Lower leg skin (tissue), 4 donors: ENCODE data around the gene MEGF6. TPM values are rescaled to one million over a fixed set of nuclear protein-coding genes. Genes with fewer than 3 reads are reported as not detected.

Source experiments
- DNase-seq, 2 donors: peaks; one replicate each; pipeline ENCODE4 v3.0.0-alpha.2; 2019; ENCODE audit warnings: low spot score in 2 of 2
- H3K4me3 ChIP-seq: fragments of 200-600 bp; sonication (generic); 2 replicates; pipeline ENCODE4 v1.5.1; 2017; ENCODE audit warnings: mild to moderate bottlenecking, low read depth; ENCODE audit not compliant: poor library complexity, severe bottlenecking
- POLR2A ChIP-seq, 2 donors: fragments of 450-650 bp; IDR thresholded peaks; one replicate each; pipeline ENCODE4 v1.6.1; 2016 to 2017; ENCODE audit warnings: antibody characterized with exemption in 2 of 2, mild to moderate bottlenecking in 1 of 2, moderate library complexity in 1 of 2
- WGBS, 2 donors: methylation state at CpG; one replicate each; pipeline ENCODE4 v1.1.5; 2018; 5-methylcytosine and 5-hydroxymethylcytosine counted together
- intact Hi-C: fragments of 100-400 bp; cut with DNase I; formaldehyde crosslinking; loops from one replicate; pipeline ENCODE4 v1.15.0; 2023; ENCODE audit warnings: low total_unique reads
- total RNA-seq, 4 donors: library from RNA; depleted of rRNA; stranded (reverse); fragments of >200 nt; gene quantifications; one replicate each; pipeline ENCODE4 v1.1.0, GENCODE V29; 2016
- TF ChIP-seq, protein P1 (sequence below), 3 donors: fragments of 450-650 bp; IDR thresholded peaks; one replicate each; pipeline ENCODE4 v1.5.1; 2016; ENCODE audit warnings: antibody characterized with exemption in 3 of 3, mild to moderate bottlenecking in 3 of 3, moderate library complexity in 2 of 3

MEGF6 gene
- total RNA-seq, 4 donors from 2014 or later, result 81.1 to 147 (median 86.1) TPM

DNA sequence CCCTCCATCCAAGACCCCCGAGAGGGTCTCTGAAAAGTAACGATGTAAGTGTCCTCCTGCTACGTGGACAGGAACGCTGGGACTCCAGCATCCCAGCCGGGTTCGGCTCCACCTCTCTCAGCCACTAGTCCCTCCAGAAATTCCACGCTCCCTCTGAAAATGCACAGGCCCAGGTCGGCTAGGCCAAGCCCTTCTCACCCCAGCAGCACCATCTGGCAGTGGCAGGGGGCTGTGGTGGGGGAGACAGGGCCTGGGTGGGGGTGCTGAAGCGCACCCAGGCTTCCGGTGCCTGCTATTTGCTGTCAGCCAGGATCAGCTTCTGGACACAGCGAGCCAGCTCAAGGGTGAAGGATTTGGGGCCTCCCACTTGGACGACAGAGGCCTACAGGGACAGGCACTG, 83.5 kb downstream of the MEGF6 start:
- 74 to 80% methylated on average over 9 to 11 of the region's 12 CpGs for WGBS, 2 donors
- no peak overlapping the region for H3K4me3 ChIP-seq
- TF ChIP-seq, protein P1, sequence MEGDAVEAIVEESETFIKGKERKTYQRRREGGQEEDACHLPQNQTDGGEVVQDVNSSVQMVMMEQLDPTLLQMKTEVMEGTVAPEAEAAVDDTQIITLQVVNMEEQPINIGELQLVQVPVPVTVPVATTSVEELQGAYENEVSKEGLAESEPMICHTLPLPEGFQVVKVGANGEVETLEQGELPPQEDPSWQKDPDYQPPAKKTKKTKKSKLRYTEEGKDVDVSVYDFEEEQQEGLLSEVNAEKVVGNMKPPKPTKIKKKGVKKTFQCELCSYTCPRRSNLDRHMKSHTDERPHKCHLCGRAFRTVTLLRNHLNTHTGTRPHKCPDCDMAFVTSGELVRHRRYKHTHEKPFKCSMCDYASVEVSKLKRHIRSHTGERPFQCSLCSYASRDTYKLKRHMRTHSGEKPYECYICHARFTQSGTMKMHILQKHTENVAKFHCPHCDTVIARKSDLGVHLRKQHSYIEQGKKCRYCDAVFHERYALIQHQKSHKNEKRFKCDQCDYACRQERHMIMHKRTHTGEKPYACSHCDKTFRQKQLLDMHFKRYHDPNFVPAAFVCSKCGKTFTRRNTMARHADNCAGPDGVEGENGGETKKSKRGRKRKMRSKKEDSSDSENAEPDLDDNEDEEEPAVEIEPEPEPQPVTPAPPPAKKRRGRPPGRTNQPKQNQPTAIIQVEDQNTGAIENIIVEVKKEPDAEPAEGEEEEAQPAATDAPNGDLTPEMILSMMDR (IDR thresholded peaks at IDR 0.05), result no peak
- no peak for TF ChIP-seq POLR2A (IDR thresholded peaks at IDR 0.05)
- DNase-seq, result no peak
- intact Hi-C loops, result no loop called here

- TF ChIP-seq POLR2A (IDR thresholded peaks at IDR 0.05), result no peak
- TF ChIP-seq, protein P1 (IDR thresholded peaks at IDR 0.05), result no peak
- no peak overlapping the region for H3K4me3 ChIP-seq
- WGBS, 2 donors, result 87 to 92% methylated on average over 12 to 14 of the region's 24 CpGs
- DNase-seq, result no peak
- intact Hi-C loops, result no loop called here
These were observed 85.5 kb downstream of the MEGF6 start for GRCh38 chr1:3525551-3526482.

- intact Hi-C loops, result no loop called here
- whole genome bisulfite sequencing, 2 donors, result 86 to 88% methylated on average over 17 to 20 of the region's 20 CpGs
- no peak for DNase-seq
These were observed 86.6 kb downstream of the MEGF6 start for GRCh38 chr1:3524556-3525203.

DNA sequence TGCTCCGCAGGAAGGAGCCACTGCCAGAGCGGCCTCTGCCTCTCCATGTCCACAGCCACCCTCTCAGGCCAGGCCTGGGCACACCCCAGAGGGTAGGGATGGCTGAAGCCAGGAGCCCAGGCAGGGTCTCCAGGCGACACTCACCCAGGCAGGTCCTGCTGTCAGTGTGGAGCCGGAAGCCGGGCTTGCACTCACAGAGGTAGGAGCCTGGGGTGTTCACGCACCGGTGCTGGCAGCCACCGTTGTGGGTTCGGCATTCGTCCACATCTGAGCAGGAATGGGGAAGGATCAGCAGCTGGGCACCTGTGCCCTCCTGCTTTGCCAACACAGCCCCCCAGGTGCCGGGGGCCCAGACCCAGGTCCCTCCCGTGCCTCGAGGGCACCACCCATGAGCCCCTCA, 87.3 kb downstream of the MEGF6 start:
- no peak for TF ChIP-seq POLR2A (IDR thresholded peaks at IDR 0.05)
- TF ChIP-seq, protein P1 (IDR thresholded peaks at IDR 0.05), result no peak
- intact Hi-C loops, result no loop called here
- H3K4me3 ChIP-seq, result no peak overlapping the region
- 75 to 79% methylated on average over 7 to 9 of the region's 13 CpGs for WGBS, 2 donors
- DNase-seq, result no peak

More at GRCh38 chr1:3524556-3525203, 86.6 kb downstream of the MEGF6 start:
- TF ChIP-seq POLR2A (IDR thresholded peaks at IDR 0.05), result no peak
- TF ChIP-seq, protein P1 (IDR thresholded peaks at IDR 0.05), result no peak
- H3K4me3 ChIP-seq, result no peak overlapping the region

DNA sequence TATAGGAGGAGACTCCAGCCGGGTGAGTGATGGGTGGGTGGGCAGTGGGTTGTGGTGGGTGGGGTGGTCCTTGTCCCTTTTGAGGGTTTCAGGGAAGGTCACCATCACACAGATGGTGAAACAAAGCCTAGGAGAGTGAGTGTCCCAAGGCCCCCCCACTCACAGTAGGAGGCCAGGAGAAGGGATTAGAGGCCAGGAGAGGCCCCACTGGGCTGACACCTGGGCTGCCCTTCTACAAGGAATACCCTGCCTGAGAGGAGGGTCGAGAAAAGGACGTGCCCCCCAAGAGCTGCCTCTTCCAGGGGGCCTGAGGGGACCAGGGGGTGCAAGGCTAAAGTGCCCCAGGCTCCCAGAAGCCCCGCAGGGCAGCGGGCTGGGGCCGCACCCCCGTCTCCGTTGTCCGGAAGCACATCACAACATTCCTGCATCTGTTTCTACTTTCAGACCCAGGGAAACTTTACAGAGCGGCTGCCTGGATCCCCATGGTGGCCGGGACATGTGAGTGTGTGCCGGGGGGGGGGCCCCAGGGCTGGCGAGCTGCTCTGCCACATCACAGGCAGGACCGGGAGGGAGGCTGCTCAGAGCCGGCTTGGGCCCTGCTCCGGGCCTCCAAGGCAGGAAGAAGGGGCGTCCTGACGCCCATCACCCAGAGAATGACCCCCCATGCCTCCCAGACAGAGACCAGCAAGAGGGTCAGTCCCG, 88.6 kb downstream of the MEGF6 start:
- WGBS, 2 donors, result 74 to 83% methylated on average over 8 to 19 of the region's 19 CpGs
- H3K4me3 ChIP-seq, result no peak overlapping the region
- TF ChIP-seq, protein P1 (IDR thresholded peaks at IDR 0.05), result no peak
- TF ChIP-seq POLR2A (IDR thresholded peaks at IDR 0.05), result no peak
- no peak for DNase-seq
- intact Hi-C loops, result no loop called here
